Stomach (tissue), 9 donors: ENCODE measurements around the gene IL4R. TPM values are rescaled to one million over a fixed set of nuclear protein-coding genes. Genes with fewer than 3 reads are reported as not detected.

Experiments used
- DNase-seq, 2 donors: peaks; one replicate each; pipeline versions ENCODE4 v3.0.0 to v3.0.0-alpha.2; 2013 to 2019
- H3K27ac ChIP-seq, 5 donors: fragments of 200-600 bp in 4 of 5; sonication (generic) in 4 of 5; one replicate each; pipeline ENCODE4 v1.5.1; 2013 to 2019; ENCODE audit warnings: mild to moderate bottlenecking in 1 of 5, moderate library complexity in 1 of 5
- H3K27me3 ChIP-seq, 3 donors: fragments of 200-600 bp; sonication (generic); one replicate each; pipeline ENCODE4 v1.5.1; 2017 to 2019; ENCODE audit warnings: mixed run types in 1 of 3
- H3K36me3 ChIP-seq, 4 donors: fragments of 200-600 bp; sonication (generic); 1 replicate in 3 of 4; 2 replicates in 1 of 4; pipeline ENCODE4 v1.5.1; 2016 to 2019
- H3K4me1 ChIP-seq, 4 donors: fragments of 200-600 bp; sonication (generic); one replicate each; pipeline ENCODE4 v1.5.1; 2016 to 2019
- H3K4me3 ChIP-seq, 4 donors: fragments of 200-600 bp; sonication (generic) in 3 of 4; one replicate each; pipeline ENCODE4 v1.5.1; 2016 to 2019; ENCODE audit warnings: mild to moderate bottlenecking in 1 of 4
- H3K9me3 ChIP-seq, 4 donors: fragments of 200-600 bp; sonication (generic); one replicate each; pipeline ENCODE4 v1.5.1; 2016 to 2019
- CTCF ChIP-seq, 7 experiments: fragments of 450-650 bp in 4 of 7; fragments of 200-600 bp in 3 of 7; sonication (generic) in 3 of 7; IDR thresholded peaks; one replicate each; pipeline ENCODE4 v1.5.1; 2016 to 2019; ENCODE audit warnings: antibody characterized with exemption in 7 of 7, control low read depth in 2 of 7, mild to moderate bottlenecking in 1 of 7
- EP300 ChIP-seq: sonication (generic); formaldehyde crosslinking; IDR thresholded peaks from one replicate; pipeline ENCODE4 v1.6.1; 2017; ENCODE audit warnings: antibody characterized with exemption
- POLR2A ChIP-seq, 4 donors: fragments of 450-650 bp; IDR thresholded peaks; one replicate each; pipeline ENCODE4 v1.6.1; 2016; ENCODE audit warnings: antibody characterized with exemption in 4 of 4, control low read depth in 2 of 4, mild to moderate bottlenecking in 1 of 4, moderate library complexity in 1 of 4
- POLR2AphosphoS5 ChIP-seq, 3 donors: sonication (generic); formaldehyde crosslinking; IDR thresholded peaks; one replicate each; pipeline ENCODE4 v1.6.1; 2016; ENCODE audit warnings: antibody characterized with exemption in 3 of 3
- WGBS, 5 donors: extraction: QIAGEN DNeasy Blood & Tissue Kit in 3 of 5; methylation state at CpG; one replicate each; pipeline versions ENCODE4 v1.1.5 to v1.1.7; 2013 to 2018; 5-methylcytosine and 5-hydroxymethylcytosine counted together
- intact Hi-C: fragments of 100-400 bp; cut with DNase I; formaldehyde crosslinking; loops from one replicate; pipeline ENCODE4 v1.15.1; 2023; ENCODE audit warnings: low total_unique reads
- polyA plus RNA-seq, 3 donors: library from polyadenylated mRNA; stranded (reverse); fragments of 200-250 nt; gene quantifications; one replicate each; pipeline ENCODE4 v1.2.3, GENCODE V29; 2013
- total RNA-seq, 5 donors: library from RNA; depleted of rRNA; stranded (reverse); fragments of >200 nt; gene quantifications; one replicate each; pipeline versions ENCODE4 v1.1.0 to v1.2.3, GENCODE V29; 2014 to 2016
- donor health status: healthy with polysubstance abuse.
- donor health status: Bipolar disorder and iron deficiency.
- donor health status: healthy.

The IL4R gene
- total and polyA plus RNA-seq, 8 donors = 17.4 to 120 (median 52.4) TPM

- Histone ChIP-seq H3K36me3 (peaks cover 26 to 90% (median 70%) of the 10 kb centered on the region in 4 donors), H3K4me1 (peaks cover 9 to 76% (median 33%) of the 10 kb centered on the region in 4 donors), H3K27me3 (no peaks in the 10 kb centered on the region), H3K27ac (peak overlapping the region in 4 of 5 donors; percentile 57 to 100 (median 99)), H3K9me3 (no peaks in the 10 kb centered on the region), H3K4me3 (peak overlapping the region in 2 of 4 donors; percentile 11 to 23)
- DNase-seq = no peak
- TF ChIP-seq POLR2AphosphoS5 (IDR thresholded peaks at IDR 0.05) (peak in 1 of 3 donors; percentile 19), CTCF (IDR thresholded peaks at IDR 0.05) (no peak), POLR2A (IDR thresholded peaks at IDR 0.05) (no peak), EP300 (no peak)
- intact Hi-C loops = no loop called here
- WGBS, 5 donors = 92 to 93% (median 93%) methylated on average over 10 of the region's 10 CpGs
Measured at GRCh38 chr16:27334192-27334764, 20.5 kb downstream of the IL4R start.

GRCh38 chr16:27334838-27335237, 21.1 kb downstream of the IL4R start:
- intact Hi-C loops = no loop called here
- peak in 1 of 2 donors; percentile 59 for DNase-seq
- peak overlapping the region in 2 of 4 donors; percentile 11 to 23 for H3K4me3 ChIP-seq
- no peaks in the 10 kb centered on the region for H3K27me3 ChIP-seq
- WGBS, 5 donors = 67 to 82% (median 76%) methylated on average over 7 of the region's 7 CpGs
- peaks cover 27 to 94% (median 76%) of the 10 kb centered on the region in 4 donors for H3K36me3 ChIP-seq
- peaks cover 6 to 71% (median 29%) of the 10 kb centered on the region in 4 donors for H3K4me1 ChIP-seq
- H3K9me3 ChIP-seq = no peaks in the 10 kb centered on the region
- H3K27ac ChIP-seq = peak overlapping the region in 4 of 5 donors; percentile 57 to 100 (median 99)
- TF ChIP-seq POLR2A (IDR thresholded peaks at IDR 0.05) (no peak), POLR2AphosphoS5 (IDR thresholded peaks at IDR 0.05) (no peak), EP300 (no peak), CTCF (IDR thresholded peaks at IDR 0.05) (no peak)

- TF ChIP-seq CTCF (IDR thresholded peaks at IDR 0.05) (no peak), POLR2AphosphoS5 (IDR thresholded peaks at IDR 0.05) (peak in 1 of 3 donors; percentile 50)
- no peaks in the 10 kb centered on the region for H3K27me3 ChIP-seq
- 72 to 85% (median 76%) methylated on average over 7 of the region's 7 CpGs for WGBS, 5 donors
- peak overlapping the region in 4 of 5 donors; percentile 57 to 100 (median 99) for H3K27ac ChIP-seq
- peaks cover 33 to 94% (median 80%) of the 10 kb centered on the region in 4 donors for H3K36me3 ChIP-seq
- H3K4me3 ChIP-seq = no peak overlapping the region
- no peaks in the 10 kb centered on the region for H3K9me3 ChIP-seq
- H3K4me1 ChIP-seq = peaks cover 0 to 71% (median 29%) of the 10 kb centered on the region in 4 donors
- DNase-seq = no peak
- intact Hi-C loops = no loop called here
Measured at GRCh38 chr16:27335349-27336053, 21.7 kb downstream of the IL4R start.

GRCh38 chr16:27337024-27337423, 23.2 kb downstream of the IL4R start:
- Histone ChIP-seq H3K4me1 (peaks cover 0 to 61% (median 17%) of the 10 kb centered on the region in 4 donors), H3K27me3 (no peaks in the 10 kb centered on the region), H3K9me3 (no peaks in the 10 kb centered on the region), H3K4me3 (no peak overlapping the region), H3K36me3 (peaks cover 47 to 95% (median 80%) of the 10 kb centered on the region in 4 donors), H3K27ac (peak overlapping the region in 2 of 5 donors; percentile 100)
- intact Hi-C loops = no loop called here
- DNase-seq = no peak
- 88 to 99% (median 93%) methylated on average over 6 of the region's 6 CpGs for whole genome bisulfite sequencing, 5 donors
- TF ChIP-seq EP300 (no peak), POLR2A (IDR thresholded peaks at IDR 0.05) (no peak), POLR2AphosphoS5 (IDR thresholded peaks at IDR 0.05) (no peak), CTCF (IDR thresholded peaks at IDR 0.05) (no peak)
